Measurements from ENCODE around the gene SIGLEC9.

DNA sequence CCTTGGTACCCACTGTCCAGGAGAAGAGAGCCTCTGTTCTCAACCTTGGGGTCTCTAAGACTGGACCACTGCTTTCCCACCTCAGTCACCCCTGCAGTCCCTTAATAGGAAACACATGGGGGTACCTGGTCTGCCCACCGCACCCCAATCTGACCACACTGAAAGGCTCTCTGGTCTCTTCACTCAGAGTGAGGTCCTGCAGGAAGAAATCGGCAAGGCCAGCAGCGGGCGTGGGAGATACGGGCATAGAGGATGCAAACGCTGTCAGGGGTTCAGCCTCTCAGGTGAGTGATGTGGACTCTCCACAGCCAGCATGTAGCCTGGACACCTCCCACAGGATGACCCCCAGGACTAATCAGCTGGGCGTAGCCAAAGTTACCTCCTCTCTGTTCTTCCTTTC is 3.5 kb downstream of the SIGLEC9 start:
- TF ChIP-seq POLR2A (IDR thresholded peaks at IDR 0.05; ENCODE audit: low read depth, low read length) (no peak), TAF1 (IDR thresholded peaks at IDR 0.05; ENCODE audit: borderline replicate concordance, low read depth, low read length) (no peak)

Measured in GM12892 (cell line).